ENCODE measurements around the gene ARHGAP21. TPM values are rescaled to one million over a fixed set of nuclear protein-coding genes. Genes with fewer than 3 reads are reported as not detected.
"Not testable (repeated sequence)": the region's sequence is repeated elsewhere in the genome, so short reads cannot be mapped to it uniquely, and the experiment has no call there.

The ARHGAP21 gene
- total and polyA plus RNA-seq, 11 donors: 20.8 to 71.9 (median 48.4) TPM

DNA sequence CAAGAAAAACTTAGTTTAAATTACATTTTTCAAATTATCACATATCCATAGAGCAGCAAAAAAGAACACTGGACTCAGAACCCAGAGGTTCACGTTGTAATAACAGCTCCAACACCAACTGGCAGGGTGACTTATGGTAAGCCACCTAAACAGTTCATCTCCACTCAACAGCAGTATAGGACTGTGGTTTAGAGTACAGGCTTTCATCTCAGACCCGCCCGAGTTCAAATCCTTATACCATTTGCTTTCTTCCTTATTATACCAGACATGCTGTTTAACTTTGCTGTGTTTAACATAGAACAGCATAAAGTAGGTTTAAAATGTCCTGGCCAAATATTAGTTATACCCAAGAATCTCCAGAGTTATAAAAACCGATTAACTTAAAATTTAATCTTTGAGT is 97.9 kb downstream of the ARHGAP21 start:
- intact Hi-C loops (cut with DNase I): no loop called here
- 93 to 96% (median 94%) methylated on average over 4 of the region's 4 CpGs for WGBS, 4 donors
- no peak overlapping the region for H3K27ac ChIP-seq
- no peaks in the 10 kb centered on the region for H3K27me3 ChIP-seq
- DNase-seq (no peak), ATAC-seq (no peak)
- peaks cover 0 to 38% (median 11%) of the 10 kb centered on the region in 12 donors for H3K4me1 ChIP-seq
- peaks cover 0 to 35% (median 0%) of the 10 kb centered on the region in 9 donors for H3K36me3 ChIP-seq
- no peak overlapping the region for H3K4me3 ChIP-seq
- TF ChIP-seq POLR2A (IDR thresholded peaks at IDR 0.05): no peak
- TF ChIP-seq, protein P1, sequence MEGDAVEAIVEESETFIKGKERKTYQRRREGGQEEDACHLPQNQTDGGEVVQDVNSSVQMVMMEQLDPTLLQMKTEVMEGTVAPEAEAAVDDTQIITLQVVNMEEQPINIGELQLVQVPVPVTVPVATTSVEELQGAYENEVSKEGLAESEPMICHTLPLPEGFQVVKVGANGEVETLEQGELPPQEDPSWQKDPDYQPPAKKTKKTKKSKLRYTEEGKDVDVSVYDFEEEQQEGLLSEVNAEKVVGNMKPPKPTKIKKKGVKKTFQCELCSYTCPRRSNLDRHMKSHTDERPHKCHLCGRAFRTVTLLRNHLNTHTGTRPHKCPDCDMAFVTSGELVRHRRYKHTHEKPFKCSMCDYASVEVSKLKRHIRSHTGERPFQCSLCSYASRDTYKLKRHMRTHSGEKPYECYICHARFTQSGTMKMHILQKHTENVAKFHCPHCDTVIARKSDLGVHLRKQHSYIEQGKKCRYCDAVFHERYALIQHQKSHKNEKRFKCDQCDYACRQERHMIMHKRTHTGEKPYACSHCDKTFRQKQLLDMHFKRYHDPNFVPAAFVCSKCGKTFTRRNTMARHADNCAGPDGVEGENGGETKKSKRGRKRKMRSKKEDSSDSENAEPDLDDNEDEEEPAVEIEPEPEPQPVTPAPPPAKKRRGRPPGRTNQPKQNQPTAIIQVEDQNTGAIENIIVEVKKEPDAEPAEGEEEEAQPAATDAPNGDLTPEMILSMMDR (IDR thresholded peaks at IDR 0.05): no peak
- no peaks in the 10 kb centered on the region for H3K9me3 ChIP-seq

DNA sequence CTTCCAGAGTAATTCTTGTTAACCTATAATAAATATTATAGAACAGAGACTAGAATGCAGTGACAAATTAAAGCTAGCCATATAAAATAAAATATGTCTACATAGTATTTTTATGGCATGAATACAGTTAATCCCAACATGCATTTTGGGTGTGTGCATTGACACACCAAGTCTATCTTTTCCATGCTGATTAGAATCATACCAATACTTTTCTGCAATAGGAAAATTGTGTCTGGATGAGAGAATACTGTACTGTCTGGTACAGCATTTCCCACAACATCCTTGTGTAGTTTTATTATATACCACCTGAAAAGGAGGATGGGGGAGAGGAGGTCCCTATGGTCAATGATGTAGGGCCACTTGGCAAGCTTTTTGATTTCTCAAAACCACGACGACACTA is 100.3 kb downstream of the ARHGAP21 start:
- intact Hi-C loops (cut with DNase I): no loop called here

GRCh38 chr10:24622781-24623301 is 100.8 kb downstream of the ARHGAP21 start:
- intact Hi-C loops (cut with DNase I): no loop called here
- no peak for ATAC-seq

More for the DNA sequence above, 100.3 kb downstream of the ARHGAP21 start:
- no peak for ATAC-seq
- Histone ChIP-seq H3K9me3 (no peaks in the 10 kb centered on the region), H3K27me3 (no peaks in the 10 kb centered on the region), H3K4me3 (no peak overlapping the region), H3K4me1 (peaks cover 0 to 26% (median 9%) of the 10 kb centered on the region in 12 donors), H3K27ac (peak overlapping the region in 2 of 12 donors; percentile 2 to 22), H3K36me3 (peaks cover 0 to 48% (median 11%) of the 10 kb centered on the region in 9 donors)
- TF ChIP-seq, protein P1 (IDR thresholded peaks at IDR 0.05): no peak
- TF ChIP-seq POLR2A (IDR thresholded peaks at IDR 0.05): no peak
- WGBS, 4 donors: 73 to 83% (median 78%) methylated on average over 2 of the region's 2 CpGs
- no peak for DNase-seq

GRCh38 chr10:24621035-24621795 is 102.5 kb downstream of the ARHGAP21 start:
- H3K27me3 ChIP-seq; DNase-seq; H3K27ac ChIP-seq; H3K9me3 ChIP-seq; ATAC-seq; H3K4me3 ChIP-seq; intact Hi-C loops (cut with DNase I): not testable (repeated sequence)
- Histone ChIP-seq H3K4me1 (peaks cover 0 to 26% (median 9%) of the 10 kb centered on the region in 12 donors), H3K36me3 (peaks cover 0 to 46% (median 15%) of the 10 kb centered on the region in 9 donors)
- 94 to 99% (median 96%) methylated on average over 4 of the region's 4 CpGs for WGBS, 4 donors

More at GRCh38 chr10:24622781-24623301, 100.8 kb downstream of the ARHGAP21 start:
- DNase-seq: no peak
- H3K27me3 ChIP-seq: no peaks in the 10 kb centered on the region
- H3K9me3 ChIP-seq: no peaks in the 10 kb centered on the region
- no peak overlapping the region for H3K4me3 ChIP-seq
- H3K36me3 ChIP-seq: peaks cover 0 to 48% (median 15%) of the 10 kb centered on the region in 9 donors
- no peak for TF ChIP-seq POLR2A (IDR thresholded peaks at IDR 0.05)
- TF ChIP-seq, protein P1 (IDR thresholded peaks at IDR 0.05): no peak
- H3K4me1 ChIP-seq: peaks cover 0 to 26% (median 9%) of the 10 kb centered on the region in 12 donors
- 11 to 21% (median 15%) methylated on average over 4 of the region's 4 CpGs for WGBS, 4 donors
- H3K27ac ChIP-seq: peak overlapping the region in 4 of 12 donors; percentile 2 to 32 (median 12)

DNA sequence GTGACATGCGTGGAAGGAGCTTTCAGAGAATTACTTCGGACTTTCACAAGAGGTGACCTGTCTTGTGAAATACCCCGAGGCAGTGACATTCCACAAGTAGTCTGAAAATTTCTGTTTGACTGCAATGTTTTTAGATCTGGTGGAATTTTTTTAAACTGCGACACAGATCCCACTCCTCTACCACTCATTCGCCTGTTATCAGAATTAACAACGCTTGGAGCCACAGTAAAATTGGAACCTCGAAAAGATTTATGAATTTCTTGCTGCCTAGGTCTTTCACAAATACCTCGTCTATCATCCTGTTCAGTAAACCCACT is 103.7 kb downstream of the ARHGAP21 start:
- not testable (repeated sequence) for ATAC-seq, DNase-seq, H3K27me3 ChIP-seq, H3K4me3 ChIP-seq, H3K27ac ChIP-seq, H3K9me3 ChIP-seq
- Histone ChIP-seq H3K4me1 (peaks cover 0 to 26% (median 9%) of the 10 kb centered on the region in 12 donors), H3K36me3 (peaks cover 0 to 53% (median 15%) of the 10 kb centered on the region in 9 donors)
- WGBS, 4 donors: 93 to 96% (median 95%) methylated on average over 8 of the region's 8 CpGs
- intact Hi-C loops (cut with DNase I): loop anchor here in 2 of 10 donors (5.0 kb wide), 1 partner anchor 462 kb away; no protein-coding TSS in a partner anchor

GRCh38 chr10:24619291-24619993 is 104.2 kb downstream of the ARHGAP21 start:
- not testable (repeated sequence) for H3K9me3 ChIP-seq, H3K4me3 ChIP-seq, H3K27ac ChIP-seq, ATAC-seq, H3K27me3 ChIP-seq, DNase-seq
- peaks cover 0 to 26% (median 9%) of the 10 kb centered on the region in 12 donors for H3K4me1 ChIP-seq
- intact Hi-C loops (cut with DNase I): loop anchor here in 2 of 10 donors (5.0 kb wide), 1 partner anchor 463 kb away; no protein-coding TSS in a partner anchor
- 68 to 87% (median 74%) methylated on average over 9 to 11 of the region's 11 CpGs for WGBS, 4 donors
- H3K36me3 ChIP-seq: peaks cover 0 to 58% (median 15%) of the 10 kb centered on the region in 9 donors

All from heart left ventricle (tissue), 16 donors.